ENCODE measurements around the gene PTPN6.
A peak's percentile ranks its signal among the peaks of the same experiment; 100 is the strongest.

The PTPN6 gene

DNA sequence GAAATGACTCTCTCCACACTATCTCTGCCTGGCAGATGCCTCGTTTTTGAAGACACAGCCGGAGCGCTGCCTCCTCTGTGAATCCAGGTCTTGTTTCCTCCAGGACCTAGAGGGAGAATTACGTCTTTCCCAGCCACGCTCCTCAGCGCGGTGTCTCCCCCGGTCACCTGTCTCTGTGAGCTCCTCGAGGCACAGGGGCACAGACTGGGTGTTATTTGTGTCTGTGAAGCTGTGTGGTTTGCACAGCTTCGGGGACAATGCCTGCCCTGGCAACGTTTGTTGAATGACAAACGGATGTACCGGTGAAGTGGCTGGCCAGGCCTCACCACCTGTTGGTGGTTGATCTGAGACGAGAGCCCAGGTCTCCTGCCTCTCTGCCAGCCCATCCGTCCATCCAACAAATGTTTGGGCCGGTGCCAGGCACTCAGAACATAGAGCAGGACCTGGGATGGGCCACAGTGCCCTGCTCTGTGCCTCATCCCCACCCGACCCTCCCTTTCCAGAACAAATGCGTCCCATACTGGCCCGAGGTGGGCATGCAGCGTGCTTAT lies 6.1 kb downstream of the PTPN6 start:
- no peak for DNase-seq

DNA sequence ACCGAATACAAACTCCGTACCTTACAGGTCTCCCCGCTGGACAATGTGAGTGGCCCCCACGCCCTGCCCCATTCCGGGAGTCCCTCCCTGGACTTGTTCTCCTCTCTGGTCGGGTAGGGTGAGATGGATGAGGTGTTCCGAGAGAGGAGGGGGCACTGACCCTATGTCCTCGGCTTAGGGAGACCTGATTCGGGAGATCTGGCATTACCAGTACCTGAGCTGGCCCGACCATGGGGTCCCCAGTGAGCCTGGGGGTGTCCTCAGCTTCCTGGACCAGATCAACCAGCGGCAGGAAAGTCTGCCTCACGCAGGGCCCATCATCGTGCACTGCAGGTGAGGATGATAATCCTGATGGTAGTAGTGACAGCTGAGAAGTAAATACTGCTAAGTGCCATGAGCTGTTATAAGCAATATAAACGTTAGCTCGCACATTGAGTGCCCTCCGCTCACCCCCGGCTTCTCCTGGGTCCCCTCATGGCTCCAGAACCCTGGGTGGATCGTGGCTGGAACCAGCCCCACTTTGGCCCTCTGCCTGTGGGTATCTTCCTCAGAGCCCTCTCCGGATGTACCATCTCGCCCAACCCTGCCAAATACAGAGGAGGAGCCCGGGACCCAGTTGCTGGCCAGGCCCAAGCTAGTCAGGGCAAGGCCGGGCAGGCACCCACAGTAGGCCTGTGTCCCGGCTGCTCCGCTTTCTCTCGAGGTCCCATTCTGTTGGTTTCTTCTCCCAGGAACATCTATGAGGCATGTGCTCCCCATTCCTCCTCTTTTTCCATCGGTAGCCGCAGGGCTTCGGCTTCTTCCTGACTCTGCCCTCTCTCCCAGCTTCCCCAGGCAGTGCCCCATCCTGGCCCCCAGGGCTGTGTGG lies 6.8 kb downstream of the PTPN6 start:
- DNase-seq = no peak

DNA sequence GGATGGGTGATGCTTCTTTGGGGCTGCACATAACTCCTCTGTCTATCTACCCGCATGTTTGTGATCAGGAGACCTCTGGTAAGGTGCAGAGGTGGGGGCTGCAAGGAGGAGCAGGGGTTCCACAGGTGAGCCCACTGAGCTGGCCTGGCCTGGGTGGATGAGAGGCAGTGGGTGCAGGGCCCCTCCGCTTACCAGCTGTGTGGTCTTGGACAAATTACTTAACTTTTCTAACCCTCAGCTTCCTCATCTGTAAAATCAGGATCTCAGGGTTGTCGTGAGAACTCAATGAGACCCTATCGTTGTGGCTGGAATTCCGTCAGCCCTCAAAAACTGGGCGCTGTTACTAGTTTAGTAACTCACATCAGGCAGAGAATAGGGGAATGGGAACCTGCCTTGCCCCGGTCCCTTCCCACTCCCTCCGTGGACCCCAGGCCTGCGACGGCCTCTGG lies 7.5 kb downstream of the PTPN6 start:
- DNase-seq = no peak

DNA sequence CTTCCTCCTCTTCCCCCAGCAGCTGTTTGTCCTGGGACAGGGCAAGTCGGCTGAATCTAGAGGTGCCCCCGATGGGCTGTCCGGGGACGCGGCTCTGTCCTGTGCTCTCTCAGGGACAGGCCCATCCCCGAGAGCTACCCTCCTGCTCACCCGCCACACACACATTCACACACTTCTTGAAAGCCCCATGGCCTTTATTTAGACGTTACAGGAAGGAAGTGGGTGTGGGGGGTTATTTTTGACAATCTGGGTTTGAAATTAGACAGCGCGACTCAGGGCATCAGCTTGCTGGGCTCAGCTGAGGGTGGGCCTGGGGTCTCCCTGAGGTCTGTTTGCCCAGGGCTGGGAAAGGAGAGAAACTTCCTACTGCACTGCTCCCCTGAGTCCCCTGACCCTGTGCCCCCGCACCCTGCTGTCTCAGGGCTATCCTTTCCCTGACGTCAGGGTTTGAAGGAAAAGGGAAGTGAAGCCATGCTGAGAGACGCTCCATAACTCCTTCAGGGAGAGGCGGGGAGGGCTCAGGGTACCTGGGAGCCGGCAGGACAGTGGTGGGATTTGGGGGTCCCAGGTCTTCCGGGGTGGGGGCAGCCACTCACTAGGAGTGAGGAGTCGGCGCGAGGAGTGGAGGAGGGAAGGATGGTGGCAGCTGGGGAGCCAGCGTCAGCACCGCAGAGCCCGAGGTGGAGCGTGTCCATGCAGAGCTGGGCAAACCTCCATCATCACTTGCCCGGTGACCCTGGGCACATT lies 8.1 kb downstream of the PTPN6 start:
- DNase-seq = peak; percentile 73

DNA sequence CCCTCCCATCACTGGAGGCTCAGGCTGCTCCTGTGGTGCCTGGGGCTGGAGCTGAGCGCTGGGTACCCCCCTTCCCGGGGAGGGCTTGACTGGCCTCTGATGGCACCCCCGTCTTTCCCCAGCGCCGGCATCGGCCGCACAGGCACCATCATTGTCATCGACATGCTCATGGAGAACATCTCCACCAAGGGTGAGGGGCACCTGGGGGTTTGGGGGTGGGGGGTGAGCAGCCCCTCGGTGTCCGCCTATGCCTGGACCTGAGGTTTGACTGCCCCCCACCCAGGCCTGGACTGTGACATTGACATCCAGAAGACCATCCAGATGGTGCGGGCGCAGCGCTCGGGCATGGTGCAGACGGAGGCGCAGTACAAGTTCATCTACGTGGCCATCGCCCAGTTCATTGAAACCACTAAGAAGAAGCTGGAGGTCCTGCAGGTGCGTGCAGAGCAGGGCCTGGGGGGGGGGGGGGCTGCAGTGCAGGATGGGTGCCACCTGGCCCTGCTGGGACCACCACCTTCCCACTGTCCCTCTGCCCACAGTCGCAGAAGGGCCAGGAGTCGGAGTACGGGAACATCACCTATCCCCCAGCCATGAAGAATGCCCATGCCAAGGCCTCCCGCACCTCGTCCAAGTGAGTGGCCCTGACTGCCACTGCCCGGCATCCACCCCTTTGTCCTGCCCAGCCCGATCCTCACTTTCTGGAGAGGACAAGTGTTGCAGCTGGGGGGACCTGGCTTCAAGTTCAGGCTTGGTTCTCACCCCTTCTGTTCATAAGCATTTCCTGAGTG lies 8.8 kb downstream of the PTPN6 start:
- no peak for DNase-seq

DNA sequence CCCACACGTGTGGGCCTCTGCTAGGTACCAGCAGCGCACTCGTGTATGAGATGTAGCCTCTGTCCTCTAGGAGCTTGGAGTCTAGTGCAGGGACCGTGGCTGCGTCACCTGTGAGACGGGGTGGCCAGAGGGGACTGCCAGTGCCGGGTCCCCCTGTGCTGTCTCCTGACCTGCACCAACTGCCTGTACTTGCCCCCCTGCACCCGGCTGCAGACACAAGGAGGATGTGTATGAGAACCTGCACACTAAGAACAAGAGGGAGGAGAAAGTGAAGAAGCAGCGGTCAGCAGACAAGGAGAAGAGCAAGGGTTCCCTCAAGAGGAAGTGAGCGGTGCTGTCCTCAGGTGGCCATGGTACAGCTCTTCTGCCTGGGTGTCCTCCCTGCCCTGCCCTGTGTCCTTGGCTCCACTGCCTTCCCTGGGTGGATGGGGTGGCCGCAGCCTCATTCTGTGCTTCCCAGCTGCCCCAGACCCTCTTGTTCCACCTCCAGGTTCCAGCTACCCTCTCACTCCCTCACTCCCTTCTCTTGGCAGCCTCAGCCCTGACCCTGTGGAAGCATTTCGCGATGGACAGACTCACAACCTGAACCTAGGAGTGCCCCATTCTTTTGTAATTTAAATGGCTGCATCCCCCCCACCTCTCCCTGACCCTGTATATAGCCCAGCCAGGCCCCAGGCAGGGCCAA lies 9.6 kb downstream of the PTPN6 start:
- peak; percentile 76 for DNase-seq

DNA sequence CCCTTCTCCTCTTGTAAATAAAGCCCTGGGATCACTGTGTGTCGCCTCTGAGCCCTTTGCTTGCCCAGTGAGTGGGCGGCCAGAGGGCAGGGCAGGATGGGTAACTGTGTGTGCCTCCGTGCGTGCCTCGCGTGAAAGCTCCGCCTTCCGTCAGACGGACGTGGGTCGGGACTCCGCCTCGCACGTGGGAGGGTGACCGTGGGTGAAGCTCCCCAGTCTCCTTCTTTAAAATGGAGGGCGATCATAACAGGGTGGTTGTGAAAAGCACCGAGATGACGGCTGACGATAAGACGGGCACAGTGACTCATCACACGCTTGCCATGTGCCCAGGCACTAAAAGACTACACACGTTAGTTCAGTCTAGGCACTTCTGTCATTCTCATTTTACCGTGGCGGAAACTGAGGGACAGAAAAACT lies 10.1 kb downstream of the PTPN6 start:
- peak; percentile 94 for DNase-seq

DNA sequence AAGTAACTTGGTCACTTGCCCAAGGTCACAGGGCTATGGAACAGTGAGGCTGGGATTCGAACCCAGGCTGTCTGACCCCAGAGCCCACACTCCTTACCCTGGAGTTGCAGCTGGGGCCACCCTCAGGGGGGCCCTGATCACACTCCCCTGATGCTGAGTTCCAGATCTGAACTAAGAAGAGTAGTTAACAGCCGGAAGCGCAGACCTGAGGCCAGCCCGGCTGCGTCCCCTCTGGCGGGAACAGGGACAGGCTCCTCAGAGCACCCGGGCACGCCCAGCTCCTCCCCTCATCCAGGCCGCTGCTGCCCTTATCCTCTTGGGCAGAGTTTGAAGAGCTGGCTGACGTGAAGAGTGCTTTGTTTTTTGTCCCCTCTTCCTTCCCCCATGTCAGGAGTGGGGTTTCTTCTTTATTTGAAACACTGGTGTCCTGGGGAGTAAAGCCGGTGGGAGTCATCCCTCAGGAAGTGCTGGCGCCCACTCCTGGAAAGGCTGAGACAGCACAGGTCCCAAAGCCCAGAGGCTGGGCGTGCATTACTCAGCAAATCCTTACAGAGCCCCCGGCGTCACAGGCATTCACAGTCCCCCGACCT lies 10.6 kb downstream of the PTPN6 start:
- DNase-seq = peak; percentile 95

DNA sequence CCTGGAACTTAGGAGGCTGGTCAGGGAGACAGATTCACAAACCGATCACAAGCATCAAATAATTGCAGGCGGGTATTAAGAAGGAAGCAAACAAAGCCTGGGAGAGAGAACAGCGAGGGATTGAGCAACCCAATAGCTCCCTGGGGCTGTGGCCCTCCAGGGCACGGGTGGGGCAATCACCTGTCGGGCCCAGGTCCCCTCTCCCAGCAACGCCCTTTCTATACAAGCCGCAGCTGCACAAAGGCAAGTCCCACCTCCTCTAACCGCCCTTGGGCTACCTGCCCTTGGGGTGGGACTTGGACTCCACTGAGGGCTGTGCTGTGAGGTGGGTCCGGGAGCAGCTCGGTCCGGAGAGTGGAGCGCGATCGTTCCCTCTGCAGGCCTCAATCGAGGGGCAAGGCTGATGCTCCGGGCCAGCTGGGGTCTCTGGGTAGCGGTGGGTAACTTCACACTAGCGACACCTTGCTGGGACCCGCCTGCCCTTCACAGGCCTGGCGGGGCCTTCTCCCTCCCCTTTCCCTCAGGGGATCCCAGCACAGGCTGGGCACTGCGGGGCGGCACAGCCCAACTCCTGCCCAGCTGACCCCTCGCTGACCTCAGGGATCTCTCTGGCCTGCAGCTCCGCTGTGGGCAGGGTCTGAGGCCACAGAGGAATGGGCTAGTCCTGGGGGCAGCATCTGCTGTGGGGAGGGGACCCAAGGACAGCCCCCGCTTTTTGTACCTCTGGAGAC lies 11.3 kb downstream of the PTPN6 start:
- DNase-seq = peak; percentile 15

DNA sequence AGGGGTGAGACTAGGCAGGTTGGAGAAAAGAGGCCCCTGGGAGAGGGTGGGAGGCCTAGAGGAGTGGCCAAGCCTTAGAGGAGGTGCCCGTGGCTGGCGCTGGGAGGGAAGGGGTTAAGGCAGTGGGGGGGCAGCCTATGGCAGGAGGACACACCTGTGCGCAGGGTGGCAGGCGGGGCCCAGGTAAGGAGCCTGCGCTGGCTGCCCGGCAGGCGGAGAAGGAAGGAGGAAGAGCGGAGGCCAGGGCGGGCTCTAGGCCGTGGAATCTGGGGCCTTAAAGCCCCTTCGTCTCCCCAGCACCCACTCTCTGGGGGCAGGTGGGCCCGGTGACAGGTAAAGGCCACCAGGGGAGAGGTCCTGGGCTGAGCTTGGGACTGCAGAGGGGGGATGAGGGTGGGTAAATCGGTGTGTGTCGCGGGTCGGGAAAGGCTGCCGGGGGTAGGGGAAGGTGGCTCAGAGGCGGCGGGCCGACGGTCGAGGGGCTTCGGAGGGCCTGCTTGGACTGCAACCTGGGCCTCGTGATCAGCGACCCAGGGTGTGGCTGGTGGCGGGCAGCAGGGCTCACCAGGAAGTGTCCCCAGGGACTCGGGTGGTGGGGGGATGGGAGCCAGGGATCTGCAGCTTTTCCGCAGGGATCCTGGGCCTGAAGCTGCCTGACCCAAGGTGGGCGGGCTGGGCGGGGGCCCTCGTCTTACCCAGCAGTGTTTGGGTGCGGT lies 12.0 kb downstream of the PTPN6 start:
- peak; percentile 7 for DNase-seq

DNA sequence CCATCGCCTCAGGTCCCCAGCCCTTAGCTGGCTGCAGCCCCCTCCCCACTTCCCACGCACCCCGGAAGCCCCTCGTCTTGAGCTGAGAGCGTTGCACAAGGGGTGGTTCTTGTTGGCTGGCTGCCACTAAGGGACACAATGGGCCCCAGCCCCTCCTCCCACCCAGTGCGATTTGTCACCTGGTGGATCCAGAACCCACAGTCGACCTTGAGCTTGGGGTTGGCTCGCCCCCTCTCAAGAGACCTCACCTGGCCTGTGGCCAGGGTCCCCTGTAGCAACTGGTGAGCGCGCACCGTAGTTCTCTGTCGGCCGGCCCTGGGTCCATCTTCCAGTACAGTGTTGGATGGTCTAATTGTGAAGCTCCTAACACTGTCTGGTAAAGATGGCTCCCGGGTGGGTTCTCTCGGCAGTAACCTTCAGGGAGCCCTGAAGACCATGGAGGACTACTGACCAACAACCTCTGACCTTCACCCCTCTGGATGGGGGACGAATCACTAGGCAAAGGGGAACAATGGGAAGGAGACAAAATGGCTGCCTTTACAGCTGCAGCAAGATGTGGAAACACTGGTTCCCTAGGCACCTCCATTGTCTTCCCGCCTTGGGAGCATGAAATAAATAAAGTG lies 12.7 kb downstream of the PTPN6 start:
- peak; percentile 11 for DNase-seq

DNA sequence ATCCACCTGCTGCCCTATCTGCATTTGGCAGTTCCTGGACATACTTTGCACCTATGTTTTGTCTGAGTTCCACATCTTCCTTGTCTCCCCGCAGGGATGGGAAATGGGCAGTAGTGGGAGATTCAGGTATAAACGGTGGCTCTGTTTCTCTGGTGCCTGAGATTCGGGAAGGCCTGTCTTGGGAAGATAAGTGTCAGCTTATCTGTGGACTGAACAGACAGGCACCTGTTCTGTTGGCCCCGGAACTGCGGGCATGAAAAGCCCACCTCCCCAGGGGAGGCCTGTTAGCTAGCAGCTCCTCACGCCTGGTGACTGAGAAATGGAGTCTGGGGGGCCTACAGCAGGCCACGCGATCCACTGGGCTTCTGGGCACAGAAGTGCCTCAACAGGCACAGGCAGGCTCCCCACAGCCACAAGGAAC lies 13.5 kb downstream of the PTPN6 start:
- DNase-seq = peak; percentile 59

DNA sequence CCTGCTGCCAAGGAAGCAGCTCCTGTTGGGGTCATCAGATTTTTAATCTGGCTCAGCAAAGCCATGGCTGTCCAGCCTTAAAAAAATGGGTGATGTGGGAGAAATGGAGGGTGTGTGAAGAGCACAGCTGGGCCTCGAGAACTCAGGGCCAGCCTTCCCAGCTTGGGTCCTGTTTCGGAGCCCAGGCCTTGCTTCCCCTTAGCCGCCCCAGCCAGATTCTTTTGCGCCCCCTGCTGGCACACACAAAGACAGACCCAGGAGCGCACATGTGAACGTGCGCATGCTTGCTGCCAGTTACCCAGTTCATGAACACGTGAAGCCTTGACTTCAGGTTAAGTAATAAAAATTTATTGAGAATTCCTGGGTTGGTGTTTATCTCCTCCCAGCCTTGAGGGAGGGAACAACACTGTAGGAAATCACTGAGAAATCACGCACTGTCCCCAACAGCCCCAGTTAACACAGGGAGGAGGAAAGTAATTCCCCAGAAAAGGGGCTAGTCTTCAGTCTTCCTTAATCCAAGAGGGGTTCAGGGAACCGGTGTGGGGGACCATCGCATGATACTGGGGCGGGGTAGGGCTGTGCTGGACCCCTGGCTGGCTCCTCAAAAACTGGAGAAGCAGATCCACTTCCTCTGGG lies 14.0 kb downstream of the PTPN6 start:
- DNase-seq = peak; percentile 95

DNA sequence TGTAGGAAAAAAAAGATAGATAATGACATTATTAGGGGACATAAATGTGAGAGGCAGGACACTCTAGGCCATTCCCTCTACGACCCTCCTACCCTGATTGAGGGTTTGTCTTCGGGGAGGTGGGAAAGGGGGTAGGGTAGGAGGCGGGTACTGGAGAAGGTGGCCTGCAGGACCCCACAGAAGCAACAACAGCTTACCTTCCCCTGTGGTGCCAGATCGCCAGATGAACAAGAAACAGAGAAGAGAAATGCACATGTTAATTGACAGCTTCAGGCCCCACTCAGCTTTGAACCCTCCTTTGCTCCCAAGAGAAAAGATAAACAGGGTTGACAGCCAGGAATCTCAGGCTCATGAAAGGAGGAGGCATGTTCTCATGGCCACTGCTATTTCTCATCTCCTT lies 14.6 kb downstream of the PTPN6 start:
- no peak for DNase-seq

DNA sequence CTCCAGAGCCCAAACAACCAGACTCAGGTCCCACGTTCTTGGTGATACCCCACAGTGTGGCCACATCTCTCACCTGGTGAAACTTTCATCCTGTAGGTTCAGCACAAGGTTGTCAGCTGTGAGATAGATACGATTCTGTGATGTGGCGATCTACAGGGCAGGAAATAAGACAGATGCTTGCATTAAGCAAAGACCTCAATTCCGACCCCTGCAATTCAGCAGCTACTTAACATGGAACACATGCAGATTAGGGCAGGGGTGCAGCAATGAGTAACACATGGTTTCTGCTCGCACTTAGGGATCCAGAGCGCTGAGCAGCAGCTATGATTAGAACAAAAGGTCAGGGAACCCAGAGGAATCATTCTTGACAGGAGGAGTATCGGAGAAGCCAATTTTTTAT lies 15.2 kb downstream of the PTPN6 start:
- DNase-seq = no peak

DNA sequence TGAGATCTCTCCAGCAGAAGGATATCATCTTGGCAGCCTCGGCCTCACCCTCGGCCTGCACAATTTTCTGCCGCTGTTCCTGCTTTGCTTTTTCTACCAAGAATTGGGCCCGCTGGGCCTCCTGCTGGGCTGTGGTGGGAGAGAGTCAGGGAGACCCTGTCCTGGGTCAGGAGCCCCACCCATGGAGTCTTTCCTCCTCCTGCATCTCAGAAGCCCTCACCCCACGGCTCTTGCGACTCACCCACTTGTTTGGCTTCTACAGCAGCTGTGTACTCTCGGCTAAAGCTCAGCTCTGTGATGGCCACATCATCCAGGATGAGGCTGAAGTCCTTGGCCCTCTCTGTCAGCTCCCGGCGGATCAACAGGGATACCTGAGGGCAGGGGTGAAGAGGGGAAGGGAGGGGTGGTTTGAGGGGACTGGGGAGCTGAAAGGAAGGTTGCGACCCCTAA lies 16.5 kb downstream of the PTPN6 start:
- DNase-seq = no peak

DNA sequence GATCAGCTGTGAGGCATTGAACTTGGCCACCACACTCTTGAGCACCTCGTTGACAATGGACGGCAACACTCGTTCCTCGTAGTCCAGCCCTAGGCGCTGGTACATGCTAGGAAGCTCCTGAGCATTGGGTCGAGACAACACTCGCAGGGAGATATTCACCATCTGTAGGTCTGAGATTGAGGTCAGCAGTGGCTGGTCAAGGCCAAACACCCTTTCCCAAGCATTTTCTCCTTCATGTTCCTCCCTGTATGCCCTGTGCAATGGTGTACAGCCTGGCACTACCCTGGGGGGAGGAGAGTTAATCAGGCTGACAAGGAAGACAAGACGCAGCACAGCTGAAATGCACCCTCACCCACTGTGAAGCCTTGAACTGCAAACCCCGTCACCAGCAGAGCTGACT lies 17.3 kb downstream of the PTPN6 start:
- DNase-seq = no peak

DNA sequence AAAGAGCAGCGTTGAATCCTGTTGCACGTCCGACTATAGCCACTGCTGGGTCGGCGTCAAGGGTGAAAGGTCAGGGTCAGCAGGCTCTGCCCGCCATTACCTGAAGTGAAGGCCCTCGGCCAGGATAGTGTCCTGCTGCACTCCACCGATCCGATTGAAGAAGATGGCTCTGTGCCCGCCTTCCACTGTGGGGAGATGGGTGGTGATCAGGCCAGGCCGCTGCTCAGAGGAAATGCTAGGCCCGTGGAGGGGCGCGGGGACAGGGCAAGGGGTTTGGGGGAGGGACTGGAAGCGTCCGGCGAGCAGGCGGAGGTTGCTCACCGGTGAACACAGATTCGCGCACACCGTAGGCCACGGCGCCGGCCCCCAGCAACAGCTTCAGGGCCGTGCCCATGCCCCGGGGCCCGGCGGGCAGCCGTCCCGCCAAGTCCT lies 19.0 kb downstream of the PTPN6 start:
- no peak for DNase-seq

DNA sequence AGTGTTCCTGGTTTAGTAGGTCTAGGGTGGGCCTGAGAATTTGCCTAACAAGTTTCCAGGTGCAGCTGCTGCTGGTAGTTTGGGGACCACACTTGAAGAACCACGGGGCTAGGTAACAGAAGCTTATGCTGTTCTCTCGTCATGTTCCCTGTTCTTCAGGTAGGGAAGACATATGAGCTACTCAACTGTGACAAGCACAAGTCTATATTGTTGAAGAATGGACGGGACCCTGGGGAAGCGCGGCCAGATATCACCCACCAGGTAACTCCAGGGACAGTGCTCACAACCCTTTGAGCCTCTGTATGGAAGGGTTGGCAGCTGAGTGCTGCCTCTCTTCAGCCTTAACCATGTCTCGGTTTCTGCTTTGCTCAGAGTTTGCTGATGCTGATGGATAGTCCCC lies 23.0 kb downstream of the PTPN6 start:
- no peak for DNase-seq

Data from hematopoietic multipotent progenitor cell treated with erythropoietin and hydrocortisone succinate and interleukin-3 and kit ligand, for 6 days (in vitro differentiated cells).